Upper lobe of right lung (tissue), 1 donor: Measurements from ENCODE around the gene HS3ST6. TPM values are rescaled to one million over a fixed set of nuclear protein-coding genes. Genes with fewer than 3 reads are reported as not detected.
"Not testable (repeated sequence)": the region's sequence is repeated elsewhere in the genome, so short reads cannot be mapped to it uniquely, and the experiment has no call there.

Source experiments
- ATAC-seq: fragments of 200-7000 bp; cut with Tn5 transposase; one replicate; pipeline ENCODE4 v1.9.1; 2020; ENCODE audit warnings: mild to moderate bottlenecking, moderate library complexity
- DNase-seq: peaks from one replicate; pipeline ENCODE4 v3.0.0-alpha.2; 2020
- H3K27ac ChIP-seq: fragments of 200-600 bp; one replicate; pipeline ENCODE4 v1.8.0; 2022
- H3K27me3 ChIP-seq: fragments of 200-600 bp; one replicate; pipeline ENCODE4 v1.8.0; 2022; ENCODE audit warnings: mild to moderate bottlenecking
- H3K36me3 ChIP-seq: fragments of 200-600 bp; one replicate; pipeline ENCODE4 v1.8.0; 2022
- H3K4me1 ChIP-seq: fragments of 200-600 bp; one replicate; pipeline ENCODE4 v1.8.0; 2022
- H3K4me3 ChIP-seq: fragments of 200-600 bp; one replicate; pipeline ENCODE4 v1.8.0; 2022; ENCODE audit warnings: mild to moderate bottlenecking
- H3K9me3 ChIP-seq: fragments of 200-600 bp; one replicate; pipeline ENCODE4 v1.8.0; 2022
- intact Hi-C: fragments of 100-400 bp; cut with DNase I; formaldehyde crosslinking; loops from one replicate; pipeline ENCODE4 v1.11.0; 2022
- total RNA-seq: library from RNA; stranded (reverse); fragmentation: NEBNext Ultra II Directional; extraction: Animal tissue kit (Norgen Biotek cat#: 25700); gene quantifications from one replicate; pipeline ENCODE4 v1.2.1, GENCODE V29; 2021
- TF ChIP-seq, protein P1 (sequence below): fragments of 200-600 bp; IDR thresholded peaks from one replicate; pipeline ENCODE4 v1.8.0; 2022; ENCODE audit warnings: antibody characterized with exemption
- donor health status: DM: no; HTN: yes; CAD: no; lungs with severe emphysema.

The HS3ST6 gene
- total RNA-seq, 1 donor from 2014 or later, result not detected

DNA sequence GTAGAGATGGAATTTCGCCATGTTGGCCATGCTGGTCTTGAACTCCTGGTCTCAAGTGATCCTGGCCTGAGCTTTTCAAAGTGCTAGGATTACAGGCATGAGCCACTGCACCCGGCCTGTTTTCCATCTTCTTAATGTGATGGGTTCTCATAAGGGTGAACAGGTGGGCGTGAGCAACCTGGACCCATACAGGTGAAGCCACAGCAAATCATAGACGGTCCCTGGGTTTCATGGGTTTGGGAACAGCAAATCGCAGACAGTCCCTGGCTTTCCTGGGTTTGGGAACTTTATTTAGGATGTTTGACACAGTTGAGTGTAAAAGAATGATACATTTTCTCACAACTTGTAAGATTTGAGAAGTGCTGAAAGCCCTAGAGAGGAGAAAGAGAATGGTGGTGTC, 33.3 kb downstream of the HS3ST6 start:
- TF ChIP-seq, protein P1, sequence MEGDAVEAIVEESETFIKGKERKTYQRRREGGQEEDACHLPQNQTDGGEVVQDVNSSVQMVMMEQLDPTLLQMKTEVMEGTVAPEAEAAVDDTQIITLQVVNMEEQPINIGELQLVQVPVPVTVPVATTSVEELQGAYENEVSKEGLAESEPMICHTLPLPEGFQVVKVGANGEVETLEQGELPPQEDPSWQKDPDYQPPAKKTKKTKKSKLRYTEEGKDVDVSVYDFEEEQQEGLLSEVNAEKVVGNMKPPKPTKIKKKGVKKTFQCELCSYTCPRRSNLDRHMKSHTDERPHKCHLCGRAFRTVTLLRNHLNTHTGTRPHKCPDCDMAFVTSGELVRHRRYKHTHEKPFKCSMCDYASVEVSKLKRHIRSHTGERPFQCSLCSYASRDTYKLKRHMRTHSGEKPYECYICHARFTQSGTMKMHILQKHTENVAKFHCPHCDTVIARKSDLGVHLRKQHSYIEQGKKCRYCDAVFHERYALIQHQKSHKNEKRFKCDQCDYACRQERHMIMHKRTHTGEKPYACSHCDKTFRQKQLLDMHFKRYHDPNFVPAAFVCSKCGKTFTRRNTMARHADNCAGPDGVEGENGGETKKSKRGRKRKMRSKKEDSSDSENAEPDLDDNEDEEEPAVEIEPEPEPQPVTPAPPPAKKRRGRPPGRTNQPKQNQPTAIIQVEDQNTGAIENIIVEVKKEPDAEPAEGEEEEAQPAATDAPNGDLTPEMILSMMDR, result no peak
- no peak for DNase-seq
- intact Hi-C loops, result no loop called here
- Histone ChIP-seq H3K4me3 (no peak overlapping the region), H3K9me3 (no peaks in the 10 kb centered on the region), H3K36me3 (no peaks in the 10 kb centered on the region), H3K4me1 (no peaks in the 10 kb centered on the region), H3K27me3 (peaks cover 20% of the 10 kb centered on the region), H3K27ac (no peak overlapping the region)
- no peak for ATAC-seq

- H3K4me3 ChIP-seq, result no peak overlapping the region
- DNase-seq, result no peak
- peak; percentile 46 for ATAC-seq
- TF ChIP-seq, protein P1, result no peak
- no peak overlapping the region for H3K27ac ChIP-seq
- intact Hi-C loops, result no loop called here
- H3K4me1 ChIP-seq, result no peaks in the 10 kb centered on the region
- H3K9me3 ChIP-seq, result no peaks in the 10 kb centered on the region
- H3K36me3 ChIP-seq, result no peaks in the 10 kb centered on the region
- H3K27me3 ChIP-seq, result peaks cover 18% of the 10 kb centered on the region
Observed at GRCh38 chr16:1884155-1884760, 34.0 kb downstream of the HS3ST6 start.

DNA sequence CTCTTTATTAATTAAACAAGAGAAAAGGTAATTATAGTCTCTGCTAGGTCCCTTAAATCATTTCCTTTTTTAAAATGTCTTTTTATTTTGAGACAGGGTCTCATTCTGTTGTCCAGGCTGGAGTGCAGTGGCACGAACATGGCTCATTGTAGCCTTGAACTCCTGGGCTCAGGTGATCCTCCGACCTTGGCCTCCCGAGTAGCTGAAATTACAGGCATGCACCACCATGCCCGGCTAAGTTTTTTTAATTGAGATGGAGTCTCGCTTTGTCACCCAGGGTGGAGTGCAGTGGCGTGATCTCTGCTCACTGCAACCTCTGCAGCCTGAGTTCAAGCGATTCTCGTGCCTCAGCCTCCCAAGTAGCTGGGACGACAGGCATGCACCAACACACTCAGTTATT, 37.0 kb downstream of the HS3ST6 start:
- H3K27ac ChIP-seq, H3K27me3 ChIP-seq, H3K4me3 ChIP-seq, H3K9me3 ChIP-seq, intact Hi-C loops, ATAC-seq, H3K4me1 ChIP-seq, H3K36me3 ChIP-seq: not testable (repeated sequence)
- DNase-seq, result peak; percentile 28

GRCh38 chr16:1879477-1879876, 38.7 kb downstream of the HS3ST6 start:
- Histone ChIP-seq H3K27me3 (peaks cover 22% of the 10 kb centered on the region), H3K27ac (no peak overlapping the region), H3K4me1 (no peaks in the 10 kb centered on the region), H3K4me3 (no peak overlapping the region), H3K9me3 (no peaks in the 10 kb centered on the region), H3K36me3 (no peaks in the 10 kb centered on the region)
- TF ChIP-seq, protein P1, result no peak
- no peak for DNase-seq
- intact Hi-C loops, result no loop called here
- no peak for ATAC-seq

GRCh38 chr16:1878256-1878655, 40.0 kb downstream of the HS3ST6 start:
- intact Hi-C loops, result no loop called here
- TF ChIP-seq, protein P1, result no peak
- no peak overlapping the region for H3K4me3 ChIP-seq
- no peak overlapping the region for H3K27ac ChIP-seq
- H3K36me3 ChIP-seq, result no peaks in the 10 kb centered on the region
- ATAC-seq (no peak), DNase-seq (no peak)
- H3K27me3 ChIP-seq, result peaks cover 22% of the 10 kb centered on the region
- H3K9me3 ChIP-seq, result no peaks in the 10 kb centered on the region
- H3K4me1 ChIP-seq, result no peaks in the 10 kb centered on the region

GRCh38 chr16:1877804-1878203, 40.4 kb downstream of the HS3ST6 start:
- Histone ChIP-seq H3K4me1 (no peaks in the 10 kb centered on the region), H3K9me3 (no peaks in the 10 kb centered on the region), H3K27me3 (peaks cover 22% of the 10 kb centered on the region), H3K36me3 (no peaks in the 10 kb centered on the region), H3K27ac (no peak overlapping the region), H3K4me3 (no peak overlapping the region)
- DNase-seq, result peak; percentile 40
- intact Hi-C loops, result no loop called here
- ATAC-seq, result no peak
- TF ChIP-seq, protein P1, result no peak
